ENCODE data around the gene FXYD6. TPM values are rescaled to one million over a fixed set of nuclear protein-coding genes. Genes with fewer than 3 reads are reported as not detected.

FXYD6 gene
- total RNA-seq, result not detected in 2 replicates

GRCh38 chr11:117876341-117877119, at the start of gene FXYD6:
TSS of gene FXYD6 (minus strand) at chr11:117876658. CDS start at chr11:117842776, 33,882 bp downstream.

GRCh38 chr11:117824571-117825537, 51.6 kb downstream of the FXYD6 start, which contains the start of gene FXYD2:
TSS of gene FXYD2 (minus strand) at chr11:117824744. CDS start at chr11:117824678, 66 bp downstream.

GRCh38 chr11:117796872-117797529, 79.5 kb downstream of the FXYD6 start, which contains the start of gene DSCAML1:
TSS of gene DSCAML1 (minus strand) at chr11:117797216. CDS start at chr11:117797079, 137 bp downstream.

Other genes with a start within 250 kb of the FXYD6 start
- not detected in 2 replicates for gene DSCAML1, start 79.4 kb downstream of the FXYD6 start, total RNA-seq
- 1.3 TPM in 1 of 2 replicates, not detected in the other for gene FXYD2, start 51.9 kb downstream of the FXYD6 start, total RNA-seq
- gene TMPRSS13, start 52.7 kb upstream of the FXYD6 start, total RNA-seq, result not detected in 2 replicates
- not detected in 2 replicates for gene IL10RA, start 109.7 kb upstream of the FXYD6 start, total RNA-seq
- gene TMPRSS4, start 200.4 kb upstream of the FXYD6 start, total RNA-seq, result not detected in 2 replicates
- not detected in 2 replicates for gene SMIM35, start 210.3 kb upstream of the FXYD6 start, total RNA-seq

Data from cardiac atrium fibroblast (primary cell).